Thyroid gland (tissue), 4 donors: ENCODE data around the gene KLK1. TPM values are rescaled to one million over a fixed set of nuclear protein-coding genes. Genes with fewer than 3 reads are reported as not detected.

Experiments used
- DNase-seq, 2 donors: peaks; one replicate each; pipeline ENCODE4 v3.0.0-alpha.2; 2019
- H3K27ac ChIP-seq, 3 donors: fragments of 200-600 bp; sonication (generic); 1 replicate in 2 of 3; 2 replicates in 1 of 3; pipeline ENCODE4 v1.5.1; 2016 to 2019; ENCODE audit warnings: mild to moderate bottlenecking in 1 of 3, moderate library complexity in 1 of 3
- H3K27me3 ChIP-seq: fragments of 200-600 bp; sonication (generic); one replicate; pipeline ENCODE4 v1.5.1; 2019
- H3K36me3 ChIP-seq, 2 donors: fragments of 200-600 bp; sonication (generic); one replicate each; pipeline ENCODE4 v1.5.1; 2016 to 2019
- H3K4me1 ChIP-seq, 2 donors: fragments of 200-600 bp; sonication (generic); one replicate each; pipeline ENCODE4 v1.5.1; 2017 to 2019
- H3K4me3 ChIP-seq, 3 donors: fragments of 200-600 bp; sonication (generic); replicated peaks in 1 of 3; 1 replicate in 2 of 3; 2 replicates in 1 of 3; pipeline ENCODE4 v1.5.1; 2016; ENCODE audit warnings: mild to moderate bottlenecking in 1 of 3
- H3K9me3 ChIP-seq: fragments of 200-600 bp; sonication (generic); one replicate; pipeline ENCODE4 v1.5.1; 2017
- CTCF ChIP-seq, 6 experiments: fragments of 200-600 bp in 3 of 6; fragments of 450-650 bp in 3 of 6; sonication (generic) in 3 of 6; IDR thresholded peaks; one replicate each; pipeline ENCODE4 v1.5.1; 2016 to 2019; ENCODE audit warnings: antibody characterized with exemption in 6 of 6, mild to moderate bottlenecking in 2 of 6, inconsistent platforms in 1 of 6, moderate library complexity in 1 of 6
- POLR2A ChIP-seq, 2 donors: fragments of 450-650 bp; IDR thresholded peaks; one replicate each; pipeline ENCODE4 v1.6.1; 2017; ENCODE audit warnings: antibody characterized with exemption in 2 of 2, mild to moderate bottlenecking in 2 of 2, moderate library complexity in 1 of 2
- WGBS, 2 donors: methylation state at CpG; one replicate each; pipeline ENCODE4 v1.1.5; 2017; 5-methylcytosine and 5-hydroxymethylcytosine counted together
- intact Hi-C: fragments of 100-400 bp; cut with DNase I; formaldehyde crosslinking; loops from one replicate; pipeline ENCODE4 v1.15.1; 2023
- total RNA-seq, 4 donors: library from RNA; depleted of rRNA; stranded (reverse); fragments of >200 nt; gene quantifications; one replicate each; pipeline ENCODE4 v1.2.3, GENCODE V29; 2016

KLK1 gene
- total RNA-seq, 4 donors from 2014 or later: 0.67 to 6.6 (median 6.1) TPM; not detected in 1

- H3K4me3 ChIP-seq: no peak overlapping the region
- 83% methylated on average over 7 of the region's 7 CpGs for WGBS, 2 donors
- H3K4me1 ChIP-seq: peaks cover 3 to 5% of the 10 kb centered on the region in 2 donors
- no peaks in the 10 kb centered on the region for H3K36me3 ChIP-seq
- no peak for TF ChIP-seq CTCF (IDR thresholded peaks at IDR 0.05)
- TF ChIP-seq POLR2A (IDR thresholded peaks at IDR 0.05): no peak
- no peaks in the 10 kb centered on the region for H3K9me3 ChIP-seq
- intact Hi-C loops: no loop called here
- no peak for DNase-seq
- no peak overlapping the region for H3K27ac ChIP-seq
- no peaks in the 10 kb centered on the region for H3K27me3 ChIP-seq
Observed at GRCh38 chr19:50861496-50862286, 38.1 kb upstream of the KLK1 start.

GRCh38 chr19:50861010-50861409, 37.4 kb upstream of the KLK1 start:
- H3K4me1 ChIP-seq: peaks cover 3 to 5% of the 10 kb centered on the region in 2 donors
- intact Hi-C loops: no loop called here
- 70 to 83% methylated on average over 5 of the region's 5 CpGs for WGBS, 2 donors
- no peak overlapping the region for H3K27ac ChIP-seq
- no peak overlapping the region for H3K4me3 ChIP-seq
- no peaks in the 10 kb centered on the region for H3K36me3 ChIP-seq
- no peak for DNase-seq
- H3K9me3 ChIP-seq: no peaks in the 10 kb centered on the region
- H3K27me3 ChIP-seq: no peaks in the 10 kb centered on the region
- TF ChIP-seq POLR2A (IDR thresholded peaks at IDR 0.05): no peak
- no peak for TF ChIP-seq CTCF (IDR thresholded peaks at IDR 0.05)

- H3K9me3 ChIP-seq: no peaks in the 10 kb centered on the region
- DNase-seq: no peak
- H3K4me1 ChIP-seq: no peaks in the 10 kb centered on the region
- WGBS, 2 donors: 67 to 97% methylated on average over 1 to 4 of the region's 4 CpGs
- TF ChIP-seq CTCF (IDR thresholded peaks at IDR 0.05) (no peak), POLR2A (IDR thresholded peaks at IDR 0.05) (no peak)
- H3K36me3 ChIP-seq: no peaks in the 10 kb centered on the region
- no peak overlapping the region for H3K4me3 ChIP-seq
- no peak overlapping the region for H3K27ac ChIP-seq
- intact Hi-C loops: no loop called here
- H3K27me3 ChIP-seq: no peaks in the 10 kb centered on the region
Observed at GRCh38 chr19:50859849-50860248, 36.3 kb upstream of the KLK1 start.

DNA sequence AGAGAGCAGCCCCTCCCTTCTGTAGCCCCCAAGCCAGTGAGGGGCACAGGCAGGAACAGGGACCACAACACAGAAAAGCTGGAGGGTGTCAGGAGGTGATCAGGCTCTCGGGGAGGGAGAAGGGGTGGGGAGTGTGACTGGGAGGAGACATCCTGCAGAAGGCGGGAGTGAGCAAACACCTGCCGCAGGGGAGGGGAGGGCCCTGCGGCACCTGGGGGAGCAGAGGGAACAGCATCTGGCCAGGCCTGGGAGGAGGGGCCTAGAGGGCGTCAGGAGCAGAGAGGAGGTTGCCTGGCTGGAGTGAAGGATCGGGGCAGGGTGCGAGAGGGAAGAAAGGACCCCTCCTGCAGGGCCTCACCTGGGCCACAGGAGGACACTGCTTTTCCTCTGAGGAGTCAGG, 35.3 kb upstream of the KLK1 start:
- no peak for DNase-seq
- WGBS, 2 donors: 42 to 52% methylated on average over 7 of the region's 7 CpGs
- no peak overlapping the region for H3K4me3 ChIP-seq
- H3K27me3 ChIP-seq: no peaks in the 10 kb centered on the region
- H3K36me3 ChIP-seq: no peaks in the 10 kb centered on the region
- no peaks in the 10 kb centered on the region for H3K4me1 ChIP-seq
- H3K9me3 ChIP-seq: no peaks in the 10 kb centered on the region
- intact Hi-C loops: no loop called here
- TF ChIP-seq CTCF (IDR thresholded peaks at IDR 0.05): no peak
- TF ChIP-seq POLR2A (IDR thresholded peaks at IDR 0.05): no peak
- no peak overlapping the region for H3K27ac ChIP-seq

DNA sequence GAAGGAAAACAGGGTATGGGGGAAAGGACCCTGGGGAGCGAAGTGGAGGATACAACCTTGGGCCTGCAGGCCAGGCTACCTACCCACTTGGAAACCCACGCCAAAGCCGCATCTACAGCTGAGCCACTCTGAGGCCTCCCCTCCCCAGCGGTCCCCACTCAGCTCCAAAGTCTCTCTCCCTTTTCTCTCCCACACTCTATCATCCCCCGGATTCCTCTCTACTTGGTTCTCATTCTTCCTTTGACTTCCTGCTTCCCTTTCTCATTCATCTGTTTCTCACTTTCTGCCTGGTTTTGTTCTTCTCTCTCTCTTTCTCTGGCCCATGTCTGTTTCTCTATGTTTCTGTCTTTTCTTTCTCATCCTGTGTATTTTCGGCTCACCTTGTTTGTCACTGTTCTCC, 33.8 kb upstream of the KLK1 start:
- Histone ChIP-seq H3K9me3 (no peaks in the 10 kb centered on the region), H3K36me3 (no peaks in the 10 kb centered on the region), H3K4me1 (no peaks in the 10 kb centered on the region), H3K27ac (no peak overlapping the region), H3K27me3 (no peaks in the 10 kb centered on the region), H3K4me3 (no peak overlapping the region)
- DNase-seq: no peak
- intact Hi-C loops: no loop called here
- TF ChIP-seq POLR2A (IDR thresholded peaks at IDR 0.05) (no peak), CTCF (IDR thresholded peaks at IDR 0.05) (no peak)
- WGBS, 2 donors: 76 to 81% methylated on average over 6 of the region's 6 CpGs
